ENCODE results near the gene AAK1. TPM values are rescaled to one million over a fixed set of nuclear protein-coding genes. Genes with fewer than 3 reads are reported as not detected.

AAK1 gene
- total RNA-seq, 1 donor from 2014 or later: 108 TPM

DNA sequence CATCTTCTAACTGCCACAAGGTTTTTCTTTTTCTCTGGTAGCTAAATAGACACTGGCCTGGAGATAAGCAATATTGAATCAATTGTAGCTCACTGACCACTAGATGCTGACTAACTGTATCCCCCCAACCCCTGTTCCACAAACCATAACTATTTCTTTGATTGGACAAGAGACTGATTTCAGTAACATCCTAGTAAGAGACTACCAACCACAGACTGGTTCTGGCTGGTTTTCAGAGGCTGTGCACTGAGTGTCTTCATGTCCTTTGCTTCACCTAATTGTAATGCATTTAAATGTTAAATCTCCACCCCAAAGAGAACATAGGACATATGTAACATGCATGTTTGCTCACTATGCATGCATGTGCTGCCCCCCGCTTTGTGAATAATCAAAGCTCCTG lies 3.2 kb upstream of the AAK1 start:
- Mint-ChIP-seq H3K36me3 (ENCODE audit: low read depth, unreplicated experiment) (no peaks in the 10 kb centered on the region), H3K27me3 (ENCODE audit: low read depth, unreplicated experiment) (no peaks in the 10 kb centered on the region), H3K9me3 (ENCODE audit: unreplicated experiment) (peaks cover 4% of the 10 kb centered on the region), H3K4me1 (ENCODE audit: low read depth, unreplicated experiment) (peaks cover 18% of the 10 kb centered on the region), H3K4me3 (ENCODE audit: unreplicated experiment) (no peak overlapping the region), H3K27ac (ENCODE audit: unreplicated experiment) (no peak overlapping the region)
- TF ChIP-seq, protein P1, sequence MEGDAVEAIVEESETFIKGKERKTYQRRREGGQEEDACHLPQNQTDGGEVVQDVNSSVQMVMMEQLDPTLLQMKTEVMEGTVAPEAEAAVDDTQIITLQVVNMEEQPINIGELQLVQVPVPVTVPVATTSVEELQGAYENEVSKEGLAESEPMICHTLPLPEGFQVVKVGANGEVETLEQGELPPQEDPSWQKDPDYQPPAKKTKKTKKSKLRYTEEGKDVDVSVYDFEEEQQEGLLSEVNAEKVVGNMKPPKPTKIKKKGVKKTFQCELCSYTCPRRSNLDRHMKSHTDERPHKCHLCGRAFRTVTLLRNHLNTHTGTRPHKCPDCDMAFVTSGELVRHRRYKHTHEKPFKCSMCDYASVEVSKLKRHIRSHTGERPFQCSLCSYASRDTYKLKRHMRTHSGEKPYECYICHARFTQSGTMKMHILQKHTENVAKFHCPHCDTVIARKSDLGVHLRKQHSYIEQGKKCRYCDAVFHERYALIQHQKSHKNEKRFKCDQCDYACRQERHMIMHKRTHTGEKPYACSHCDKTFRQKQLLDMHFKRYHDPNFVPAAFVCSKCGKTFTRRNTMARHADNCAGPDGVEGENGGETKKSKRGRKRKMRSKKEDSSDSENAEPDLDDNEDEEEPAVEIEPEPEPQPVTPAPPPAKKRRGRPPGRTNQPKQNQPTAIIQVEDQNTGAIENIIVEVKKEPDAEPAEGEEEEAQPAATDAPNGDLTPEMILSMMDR (IDR thresholded peaks at IDR 0.05; ENCODE audit: insufficient read depth, low read depth, low read length): no peak
- no peak for TF ChIP-seq EZH2 (IDR thresholded peaks at IDR 0.05; ENCODE audit: insufficient read depth, low read length)
- FAIRE-seq: no peak
- no peak for DNase-seq (ENCODE audit: low read depth)
- H3K9ac ChIP-seq (ENCODE audit: low read length): no peak overlapping the region
- peaks cover 7% of the 10 kb centered on the region for H4K20me1 ChIP-seq (ENCODE audit: insufficient read depth, low read length)
- H3K27ac ChIP-seq (ENCODE audit: low read depth, low read length): no peak overlapping the region
- peaks cover 21% of the 10 kb centered on the region for H3K4me1 ChIP-seq (ENCODE audit: insufficient read depth, low read length)
- no peak overlapping the region for H3K4me3 ChIP-seq (ENCODE audit: insufficient read depth, low read depth, low read length)
- H3K79me2 ChIP-seq (ENCODE audit: insufficient read depth, low read length): peaks cover 20% of the 10 kb centered on the region
- no peak overlapping the region for H2AFZ ChIP-seq (ENCODE audit: low read depth, low read length)
- H3K9me3 ChIP-seq (ENCODE audit: insufficient read depth, low read depth, low read length): no peaks in the 10 kb centered on the region
- no peak overlapping the region for H3K4me2 ChIP-seq (ENCODE audit: low read length)
- no peaks in the 10 kb centered on the region for H3K36me3 ChIP-seq (ENCODE audit: insufficient read depth, low read length)
- no peaks in the 10 kb centered on the region for H3K27me3 ChIP-seq (ENCODE audit: insufficient read depth, low read length)

DNA sequence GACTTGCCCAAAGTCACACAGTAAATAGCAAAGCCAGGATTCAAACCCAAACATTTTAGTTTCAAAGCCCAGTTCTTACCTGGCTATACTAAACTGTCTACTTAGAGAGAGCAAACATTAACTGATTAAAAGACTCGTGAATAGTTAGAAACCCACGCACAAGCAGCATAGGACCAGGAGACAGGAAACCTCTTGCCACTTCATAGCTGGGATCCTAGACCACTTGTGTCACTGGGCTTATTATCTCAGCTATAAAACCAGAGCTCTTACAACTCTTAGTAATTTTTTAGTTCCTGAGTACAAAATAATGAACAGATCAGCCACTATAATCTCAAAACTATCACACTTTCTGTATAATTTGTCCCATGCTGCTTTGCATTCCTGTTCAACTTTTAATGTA lies 2.4 kb upstream of the AAK1 start:
- FAIRE-seq: no peak
- Mint-ChIP-seq H3K4me1 (ENCODE audit: low read depth, unreplicated experiment) (peaks cover 20% of the 10 kb centered on the region), H3K9me3 (ENCODE audit: unreplicated experiment) (peaks cover 4% of the 10 kb centered on the region), H3K27me3 (ENCODE audit: low read depth, unreplicated experiment) (no peaks in the 10 kb centered on the region), H3K4me3 (ENCODE audit: unreplicated experiment) (no peak overlapping the region), H3K27ac (ENCODE audit: unreplicated experiment) (peak overlapping the region; percentile 0), H3K36me3 (ENCODE audit: low read depth, unreplicated experiment) (no peaks in the 10 kb centered on the region)
- no peak overlapping the region for H3K9ac ChIP-seq (ENCODE audit: low read length)
- H3K4me2 ChIP-seq (ENCODE audit: low read length): peak overlapping the region; percentile 99
- no peaks in the 10 kb centered on the region for H3K9me3 ChIP-seq (ENCODE audit: insufficient read depth, low read depth, low read length)
- H3K27ac ChIP-seq (ENCODE audit: low read depth, low read length): no peak overlapping the region
- peaks cover 15% of the 10 kb centered on the region for H4K20me1 ChIP-seq (ENCODE audit: insufficient read depth, low read length)
- no peaks in the 10 kb centered on the region for H3K27me3 ChIP-seq (ENCODE audit: insufficient read depth, low read length)
- H3K36me3 ChIP-seq (ENCODE audit: insufficient read depth, low read length): no peaks in the 10 kb centered on the region
- no peak overlapping the region for H2AFZ ChIP-seq (ENCODE audit: low read depth, low read length)
- TF ChIP-seq, protein P1 (IDR thresholded peaks at IDR 0.05; ENCODE audit: insufficient read depth, low read depth, low read length): no peak
- TF ChIP-seq EZH2 (IDR thresholded peaks at IDR 0.05; ENCODE audit: insufficient read depth, low read length): no peak
- H3K79me2 ChIP-seq (ENCODE audit: insufficient read depth, low read length): peaks cover 28% of the 10 kb centered on the region
- peaks cover 29% of the 10 kb centered on the region for H3K4me1 ChIP-seq (ENCODE audit: insufficient read depth, low read length)
- no peak for DNase-seq (ENCODE audit: low read depth)
- H3K4me3 ChIP-seq (ENCODE audit: insufficient read depth, low read depth, low read length): no peak overlapping the region

DNA sequence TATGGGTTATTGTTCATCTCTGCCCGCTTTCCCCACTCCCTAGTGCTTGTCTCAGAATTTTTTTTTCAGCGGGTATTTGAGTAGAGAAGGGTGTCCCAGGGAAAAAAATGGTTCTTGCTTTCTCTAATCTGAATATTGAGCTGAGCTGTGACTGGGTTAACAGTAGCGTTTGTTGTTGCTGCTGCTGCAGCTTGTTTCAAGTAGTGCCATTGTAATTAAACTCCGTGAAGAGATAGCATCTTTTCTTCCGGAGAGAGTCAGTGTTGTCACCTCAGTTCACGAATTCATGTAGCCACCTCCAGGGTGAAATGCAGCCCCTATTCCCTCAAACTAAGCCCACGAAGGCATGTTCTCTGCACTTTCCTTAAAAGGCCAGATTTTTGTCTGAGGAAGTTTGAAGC lies 1.5 kb upstream of the AAK1 start:
- peak overlapping the region; percentile 99 for H3K4me2 ChIP-seq (ENCODE audit: low read length)
- no peak overlapping the region for H3K27ac ChIP-seq (ENCODE audit: low read depth, low read length)
- DNase-seq (ENCODE audit: low read depth) (no peak), FAIRE-seq (no peak)
- H2AFZ ChIP-seq (ENCODE audit: low read depth, low read length): peak overlapping the region; percentile 99
- Mint-ChIP-seq H3K36me3 (ENCODE audit: low read depth, unreplicated experiment) (peaks cover 3% of the 10 kb centered on the region), H3K27ac (ENCODE audit: unreplicated experiment) (peak overlapping the region; percentile 53), H3K27me3 (ENCODE audit: low read depth, unreplicated experiment) (no peaks in the 10 kb centered on the region), H3K4me1 (ENCODE audit: low read depth, unreplicated experiment) (peaks cover 26% of the 10 kb centered on the region), H3K4me3 (ENCODE audit: unreplicated experiment) (peak overlapping the region; percentile 88), H3K9me3 (ENCODE audit: unreplicated experiment) (peaks cover 4% of the 10 kb centered on the region)
- no peaks in the 10 kb centered on the region for H3K36me3 ChIP-seq (ENCODE audit: insufficient read depth, low read length)
- H3K4me3 ChIP-seq (ENCODE audit: insufficient read depth, low read depth, low read length): peak overlapping the region; percentile 92
- peak overlapping the region; percentile 97 for H3K9ac ChIP-seq (ENCODE audit: low read length)
- peaks cover 24% of the 10 kb centered on the region for H4K20me1 ChIP-seq (ENCODE audit: insufficient read depth, low read length)
- no peaks in the 10 kb centered on the region for H3K27me3 ChIP-seq (ENCODE audit: insufficient read depth, low read length)
- peaks cover 37% of the 10 kb centered on the region for H3K79me2 ChIP-seq (ENCODE audit: insufficient read depth, low read length)
- H3K4me1 ChIP-seq (ENCODE audit: insufficient read depth, low read length): peaks cover 29% of the 10 kb centered on the region
- no peak for TF ChIP-seq EZH2 (IDR thresholded peaks at IDR 0.05; ENCODE audit: insufficient read depth, low read length)
- TF ChIP-seq, protein P1 (IDR thresholded peaks at IDR 0.05; ENCODE audit: insufficient read depth, low read depth, low read length): no peak
- H3K9me3 ChIP-seq (ENCODE audit: insufficient read depth, low read depth, low read length): no peaks in the 10 kb centered on the region

Data from astrocyte (in vitro differentiated cells and primary cell).